Erythroblast (primary cell): ENCODE results near the gene NCKAP5.

Source experiments
- GATA1 ChIP-seq: IDR thresholded peaks from 2 replicates; pipeline ENCODE4 v1.6.1; 2011; ENCODE audit warnings: low read depth, mild to moderate bottlenecking, control low read depth, low read length, moderate library complexity
- POLR2A ChIP-seq: IDR thresholded peaks from 2 replicates; pipeline ENCODE4 v1.6.1; 2011; ENCODE audit warnings: mild to moderate bottlenecking, low read length

DNA sequence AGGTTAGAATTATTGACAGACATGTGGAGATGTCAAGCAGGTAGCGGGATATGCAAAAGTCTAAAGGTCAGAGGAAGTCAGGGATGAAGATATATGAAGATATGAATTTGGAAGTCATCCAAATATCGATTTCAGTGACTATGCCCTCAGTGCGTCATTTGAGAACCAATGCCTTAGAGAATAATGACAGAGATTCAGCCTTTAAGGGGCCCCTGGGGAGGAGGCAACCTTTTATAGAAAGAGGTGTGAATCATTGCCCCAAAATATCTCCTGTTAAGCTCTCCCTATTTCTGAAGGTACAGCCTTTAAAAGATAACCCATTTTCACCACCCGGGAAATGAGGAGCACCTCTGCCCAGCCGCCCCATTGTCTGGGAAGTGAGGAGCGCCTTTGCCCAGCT is 223.4 kb downstream of the NCKAP5 start:
- TF ChIP-seq GATA1 (no peak), POLR2A (no peak)
